NOMO-1 (cell line): ENCODE data around the gene H19.

Experiments
- DNase-seq, 2 experiments: peaks; one replicate each; lab custom pipeline; 2025; ENCODE audit not compliant: unreplicated experiment in 2 of 2; lab: John Stamatoyannopoulos, UW

H19 gene

DNA sequence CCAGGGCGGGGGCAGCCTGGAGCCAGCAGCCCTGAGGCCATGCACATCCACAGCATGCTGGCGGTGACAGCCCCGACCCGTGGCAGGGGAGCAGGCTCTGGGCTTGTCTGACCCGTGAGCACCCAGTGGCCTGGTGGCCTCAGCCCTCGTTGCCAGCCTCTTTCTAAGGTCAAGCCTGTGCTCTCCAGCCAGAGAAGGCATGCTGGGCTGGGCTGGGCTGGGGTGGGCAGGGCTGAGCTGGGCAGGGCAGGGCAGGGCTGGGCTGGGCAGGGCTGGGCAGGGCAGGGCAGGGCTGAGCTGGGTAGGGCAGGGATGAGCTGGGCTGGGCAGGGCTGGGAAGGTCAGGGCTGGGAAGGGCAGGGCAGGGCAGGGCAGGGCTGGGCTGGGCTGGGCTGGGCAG is 10.6 kb downstream of the H19 start:
- no peak for DNase-seq

DNA sequence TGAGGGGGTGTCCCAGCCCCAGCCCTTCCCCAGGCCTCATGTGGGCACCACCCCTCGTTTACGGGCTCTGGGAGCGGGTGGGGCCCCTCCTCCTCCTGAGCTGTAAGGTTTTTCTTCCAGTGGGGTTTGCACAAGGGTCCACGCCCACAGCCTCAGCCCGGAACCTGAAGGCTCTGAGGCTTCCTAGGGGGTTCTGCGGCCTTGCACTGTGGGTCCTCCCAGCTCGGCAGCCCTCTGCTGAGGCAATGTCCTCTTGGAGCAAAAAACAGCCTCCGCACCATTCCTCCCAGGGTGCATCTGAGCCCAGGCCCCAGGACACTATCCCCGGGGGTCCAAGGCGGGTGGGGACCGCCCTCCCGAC is 14.1 kb downstream of the H19 start:
- no peak for DNase-seq

DNA sequence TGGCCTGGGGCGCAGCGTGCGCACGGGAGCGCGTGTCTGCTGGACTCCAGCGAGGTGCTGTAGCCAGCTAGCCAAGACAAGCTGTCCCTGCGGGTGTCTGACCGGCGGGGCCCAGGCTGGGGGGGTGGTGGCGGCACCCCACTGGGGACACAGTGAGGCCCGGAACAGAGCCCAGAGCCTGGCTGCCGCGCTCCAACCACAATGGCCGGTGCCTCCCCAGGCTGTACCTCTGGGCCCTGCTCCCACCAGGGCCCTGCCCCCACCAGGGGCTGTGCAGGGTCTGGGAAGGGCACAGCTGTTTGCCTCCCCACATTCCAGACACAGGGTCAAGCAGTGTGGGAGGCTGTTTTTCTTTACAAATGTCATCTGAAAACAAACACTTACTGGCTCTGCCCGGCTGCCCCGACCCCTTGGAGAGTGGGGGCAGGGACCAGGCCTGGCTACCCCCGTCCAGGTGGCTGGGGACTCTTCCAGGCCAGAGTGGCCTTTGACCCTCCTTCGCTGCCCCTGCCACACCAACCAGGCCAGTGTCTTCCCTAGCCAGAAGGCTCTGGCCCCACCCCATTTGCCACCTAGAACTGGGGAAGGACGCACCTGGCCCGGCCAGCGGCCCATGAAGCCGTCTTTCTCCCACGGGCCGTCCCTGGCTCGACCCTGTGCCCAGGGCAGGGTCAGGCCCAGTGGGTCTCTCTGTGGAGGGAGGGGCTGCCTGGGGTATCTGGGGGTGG is 14.6 kb downstream of the H19 start:
- DNase-seq: no peak

DNA sequence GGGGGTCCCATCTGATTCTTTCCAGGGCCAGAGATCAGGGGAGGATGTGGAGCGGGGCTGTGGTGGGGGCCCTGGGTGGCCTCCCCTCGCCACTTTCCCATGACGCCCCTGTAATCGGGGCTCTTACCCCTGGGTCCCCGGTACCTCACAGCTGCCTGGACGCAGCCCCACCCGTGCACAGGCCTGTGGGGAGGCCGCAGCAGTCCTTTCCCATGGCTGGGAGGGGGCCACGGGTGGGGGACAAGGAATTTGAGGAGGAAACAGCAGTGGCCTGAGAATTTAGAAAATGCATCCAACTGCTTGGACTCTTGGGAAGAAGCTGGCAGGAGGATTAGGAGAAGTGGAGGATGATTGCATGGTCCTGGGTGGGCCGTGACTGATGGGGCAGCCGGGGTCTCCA is 18.0 kb downstream of the H19 start:
- no peak for DNase-seq

DNA sequence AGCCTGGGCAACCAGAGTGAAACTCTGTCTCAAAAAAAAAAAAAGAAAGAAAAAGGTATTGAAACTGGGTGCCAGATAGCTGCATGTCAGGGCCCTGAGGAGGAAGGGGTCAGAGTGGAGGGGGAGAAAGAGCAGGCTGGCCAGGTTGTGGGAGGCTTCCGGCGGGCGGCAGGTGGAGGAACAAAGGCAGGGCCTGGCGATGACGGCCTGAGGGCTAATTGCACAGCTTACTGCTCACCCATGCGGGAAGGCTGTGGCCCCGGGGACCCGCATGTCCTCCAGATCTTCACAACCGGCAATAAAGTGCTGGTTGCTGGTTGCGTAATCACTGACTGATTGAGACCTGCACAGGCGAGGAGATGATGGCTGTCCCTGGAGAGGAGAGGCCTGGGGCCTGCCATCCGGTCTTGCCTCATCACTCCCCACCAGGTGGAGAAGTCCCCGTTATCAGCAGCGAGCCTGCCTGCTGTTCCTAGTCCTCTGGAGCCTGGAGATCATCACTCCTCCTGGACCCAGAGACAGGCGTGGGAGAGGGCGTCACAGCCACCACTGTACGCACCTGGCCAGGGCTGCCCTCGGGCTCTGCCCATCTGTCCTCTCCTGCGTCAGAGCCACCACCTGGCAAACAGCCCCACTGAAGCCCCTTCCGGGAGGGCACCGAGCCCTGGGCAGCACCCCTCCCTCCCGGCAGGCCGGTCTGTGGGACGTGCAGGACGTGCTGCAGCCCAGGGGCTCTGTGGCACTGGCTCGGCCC is 18.7 kb downstream of the H19 start:
- no peak for DNase-seq

DNA sequence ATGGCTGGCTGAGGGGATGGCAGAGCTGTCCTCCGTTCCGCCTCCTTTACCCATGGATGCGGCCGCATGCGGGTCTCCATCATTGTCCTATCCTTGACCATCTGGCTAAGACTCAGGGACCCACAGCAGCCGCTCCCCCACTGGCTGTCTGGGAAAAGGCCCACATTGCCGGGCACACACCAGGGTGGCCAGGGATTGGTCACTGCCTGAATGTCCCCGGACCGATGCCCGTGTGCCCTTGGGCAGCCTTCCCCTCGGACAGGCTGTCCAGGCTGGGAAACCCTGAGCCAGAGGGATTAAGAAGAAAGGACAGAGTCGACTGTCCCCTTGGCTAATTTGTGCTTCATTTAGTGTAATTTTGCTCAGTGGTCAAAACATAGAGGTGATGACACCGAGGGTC is 22.5 kb downstream of the H19 start:
- no peak for DNase-seq

DNA sequence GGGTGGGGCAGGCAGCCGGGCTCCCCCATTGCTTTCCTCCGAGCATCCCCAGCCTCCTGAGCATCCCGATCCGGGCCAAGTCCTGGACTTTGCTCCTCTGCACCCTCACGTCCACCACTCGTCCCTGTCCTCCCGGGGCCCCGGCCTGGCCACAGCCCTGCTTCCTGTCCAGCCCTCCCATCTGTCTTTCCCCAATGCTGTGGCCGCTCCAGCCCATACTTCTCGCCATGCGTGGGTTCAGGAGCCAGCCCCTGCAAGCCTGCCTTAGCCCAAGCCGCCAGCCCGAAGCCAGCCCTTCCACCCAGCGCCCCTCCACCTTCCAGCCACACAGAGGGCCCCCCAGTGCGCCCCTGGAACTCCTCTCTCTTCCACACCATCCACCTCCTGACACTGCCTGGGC is 26.7 kb downstream of the H19 start:
- no peak for DNase-seq

DNA sequence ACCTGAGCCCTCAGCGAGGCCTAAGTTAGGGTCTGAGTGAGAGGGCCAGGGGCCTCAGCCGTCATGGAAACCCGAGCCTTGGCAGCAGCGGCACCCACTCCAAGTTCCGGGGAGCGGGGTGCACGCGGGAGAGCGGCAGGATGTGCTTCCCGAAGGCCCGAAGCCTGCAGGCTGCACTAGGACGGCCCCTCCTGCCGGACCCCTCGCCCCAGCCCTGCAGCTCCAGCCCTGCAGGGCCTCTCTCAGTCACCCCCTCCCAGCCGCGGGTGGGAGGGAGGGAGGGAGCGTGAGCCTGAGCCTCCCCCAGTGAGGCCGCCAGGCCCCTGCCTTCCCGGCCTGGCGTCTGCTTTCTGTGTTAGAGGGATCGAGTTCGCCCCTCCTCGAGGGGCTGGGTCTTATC is 27.9 kb downstream of the H19 start:
- no peak for DNase-seq

DNA sequence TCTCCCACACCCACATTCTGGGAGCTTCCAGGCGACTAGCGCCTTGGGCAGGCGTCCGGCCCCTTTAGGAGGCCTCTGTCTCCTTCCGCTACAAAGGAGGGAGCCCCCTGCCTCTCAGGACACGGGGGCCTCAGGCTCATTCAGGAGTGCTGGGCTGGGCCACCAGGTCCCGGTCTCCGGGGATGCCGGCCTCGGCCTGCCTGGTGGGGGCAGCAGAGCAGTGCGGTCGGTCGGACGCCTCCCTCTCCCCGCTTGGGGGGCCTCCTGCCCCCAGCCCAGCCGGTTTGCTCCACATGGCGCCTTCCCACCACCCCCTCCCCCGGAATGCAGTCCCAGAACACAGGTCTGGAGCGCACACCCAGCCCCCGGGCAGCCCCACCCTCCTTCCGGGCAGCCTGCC is 28.6 kb downstream of the H19 start:
- no peak for DNase-seq

DNA sequence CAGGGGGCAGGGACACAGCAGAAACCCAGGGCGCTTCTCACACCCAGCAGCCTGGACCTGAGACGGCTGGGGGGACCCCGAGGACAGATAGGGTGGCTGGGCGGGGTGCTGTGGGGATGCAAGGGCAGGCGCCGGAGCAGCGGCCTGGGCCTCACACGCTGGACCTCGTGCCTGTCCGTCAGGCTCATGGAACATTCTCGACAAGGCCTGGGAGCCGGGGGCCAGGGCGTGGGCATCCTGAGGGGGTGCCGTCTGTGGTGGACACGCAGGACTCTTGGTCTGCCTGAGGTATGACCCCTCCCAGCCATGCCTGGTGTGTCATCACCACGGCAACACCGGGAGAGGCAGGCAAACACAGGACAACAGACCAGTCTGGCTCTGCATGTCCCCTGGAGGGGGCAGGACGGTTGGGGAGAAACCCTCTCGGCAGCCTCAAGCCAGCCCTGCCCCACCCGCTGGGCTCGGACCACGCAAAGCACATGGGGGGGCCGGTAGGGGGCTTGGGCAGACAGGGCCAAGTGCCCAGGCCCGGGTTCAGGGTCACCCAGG is 29.1 kb downstream of the H19 start:
- DNase-seq: no peak

DNA sequence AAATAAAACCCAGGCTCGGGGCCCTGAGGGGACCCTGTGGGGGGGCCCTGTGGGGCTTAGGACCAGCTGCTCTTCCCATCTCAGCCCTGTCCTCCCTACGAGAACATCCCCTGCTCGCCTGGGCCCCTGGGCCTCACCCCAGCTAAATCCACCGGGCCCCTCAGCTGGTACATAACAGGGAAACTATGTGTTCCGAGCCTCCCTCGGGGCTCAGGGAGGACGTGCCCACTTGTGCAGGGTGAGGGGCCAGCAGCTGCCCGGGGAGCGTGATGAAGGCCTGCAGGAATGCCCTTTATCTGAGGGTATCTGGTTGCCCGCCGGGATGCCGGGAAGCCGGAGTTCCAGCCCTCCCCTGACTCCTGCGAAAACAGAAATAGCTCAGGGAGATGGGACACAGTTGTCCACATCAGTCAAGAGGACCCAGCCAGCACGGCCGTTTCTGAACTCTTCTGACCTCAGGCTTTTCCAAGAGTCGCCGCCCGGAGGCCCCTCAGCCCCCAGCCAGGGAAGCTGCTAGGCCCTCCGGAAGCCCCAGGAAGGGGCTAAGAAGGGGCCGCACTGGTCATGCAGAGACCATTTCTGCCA is 29.9 kb downstream of the H19 start:
- DNase-seq: no peak

DNA sequence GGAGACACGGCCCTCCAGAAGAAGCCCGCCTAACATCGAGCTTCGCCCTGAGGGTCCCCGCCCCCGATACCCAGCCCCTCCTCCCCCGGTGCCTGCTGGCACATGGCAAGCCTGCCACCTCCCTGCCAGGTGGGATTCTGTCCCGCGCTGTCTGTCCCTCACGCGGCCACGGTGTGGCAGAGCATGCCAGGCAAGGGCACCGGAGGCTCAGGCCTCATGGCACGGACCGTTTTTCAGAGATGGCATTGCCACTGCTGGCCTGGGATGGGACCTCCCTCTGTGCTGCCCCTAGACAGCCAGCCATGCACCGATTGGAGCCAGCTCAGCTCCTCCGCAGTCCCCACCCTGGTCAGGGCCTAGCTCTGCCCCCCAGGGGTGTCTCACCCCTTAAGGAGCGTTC is 31.1 kb downstream of the H19 start:
- DNase-seq: no peak

DNA sequence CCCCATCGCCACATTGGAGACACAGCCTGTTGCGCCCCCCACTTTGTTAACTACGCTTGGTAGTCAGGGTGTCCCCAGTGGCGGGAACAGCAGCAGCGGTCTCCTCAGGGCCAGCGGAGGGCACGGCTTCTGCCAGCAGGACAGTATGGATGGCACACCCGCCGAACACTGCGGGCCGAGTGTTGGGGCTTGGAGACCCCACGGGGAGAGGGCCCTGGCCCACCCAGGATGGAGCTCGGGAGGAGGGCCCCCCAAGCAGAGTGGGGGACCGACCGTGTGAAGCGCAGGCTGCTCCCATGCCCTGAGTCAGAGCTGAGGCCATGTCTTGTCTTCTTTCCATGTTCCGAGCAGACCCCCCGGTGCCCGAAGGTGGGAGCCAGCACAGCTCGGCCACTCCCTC is 32.7 kb downstream of the H19 start:
- no peak for DNase-seq

DNA sequence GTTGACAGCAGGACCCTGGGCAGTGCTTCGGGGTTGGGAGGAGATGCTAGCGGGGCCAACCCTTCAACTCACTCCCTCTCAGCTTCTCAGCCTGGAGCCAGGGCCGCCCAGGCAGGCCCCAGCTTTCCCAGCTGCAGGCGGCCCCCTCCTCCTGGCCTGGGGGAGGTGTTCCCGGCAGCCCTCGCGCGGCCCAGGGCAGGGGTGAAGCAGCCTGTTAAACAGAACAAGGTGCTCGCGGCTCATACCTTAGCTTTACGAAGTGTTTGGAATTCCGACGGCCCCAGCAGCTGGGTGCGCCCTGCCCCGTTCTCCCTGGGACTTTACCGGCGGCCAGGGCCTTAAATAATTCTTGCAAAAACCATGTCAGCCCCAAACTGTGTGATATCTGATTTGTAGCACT is 33.3 kb downstream of the H19 start:
- DNase-seq: no peak

DNA sequence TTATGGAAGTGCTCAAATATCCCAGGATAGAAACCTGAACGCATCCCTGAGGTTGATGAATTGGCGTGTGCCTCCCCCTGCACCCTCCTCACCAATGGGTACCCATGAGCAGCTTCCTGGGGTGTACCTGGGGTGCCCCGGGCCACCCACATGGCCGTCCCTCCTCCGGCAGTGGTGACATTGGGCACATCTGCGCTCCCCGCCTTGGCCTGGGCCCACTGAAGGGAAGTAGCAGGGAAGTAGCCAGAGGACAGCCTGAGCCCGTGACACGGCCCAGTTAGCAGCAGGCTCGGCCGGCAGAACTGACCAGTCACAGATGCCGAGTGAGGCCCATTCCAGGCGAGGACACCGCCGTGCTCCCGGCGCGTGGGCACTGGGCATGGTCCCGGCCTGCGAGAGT is 33.8 kb downstream of the H19 start:
- no peak for DNase-seq

DNA sequence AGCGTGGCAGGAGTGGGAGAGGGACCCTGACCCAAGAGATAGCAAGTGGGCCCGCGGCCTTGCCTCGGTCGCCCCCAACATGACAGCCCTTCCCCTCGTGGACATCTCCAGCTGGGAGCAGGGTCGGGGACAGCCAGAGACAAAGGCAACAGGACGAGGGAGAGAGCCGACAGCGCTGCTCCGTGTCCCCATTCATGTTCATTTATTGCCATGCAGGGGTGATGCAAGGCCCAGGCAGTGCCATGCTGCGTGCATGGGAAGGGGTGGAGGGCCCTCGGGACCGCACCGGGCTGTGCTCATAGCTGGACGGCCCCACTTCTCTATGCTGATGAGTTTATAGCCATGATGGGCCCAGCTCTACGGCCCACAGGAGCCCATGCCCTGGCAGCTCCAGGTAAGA is 37.9 kb downstream of the H19 start:
- no peak for DNase-seq

DNA sequence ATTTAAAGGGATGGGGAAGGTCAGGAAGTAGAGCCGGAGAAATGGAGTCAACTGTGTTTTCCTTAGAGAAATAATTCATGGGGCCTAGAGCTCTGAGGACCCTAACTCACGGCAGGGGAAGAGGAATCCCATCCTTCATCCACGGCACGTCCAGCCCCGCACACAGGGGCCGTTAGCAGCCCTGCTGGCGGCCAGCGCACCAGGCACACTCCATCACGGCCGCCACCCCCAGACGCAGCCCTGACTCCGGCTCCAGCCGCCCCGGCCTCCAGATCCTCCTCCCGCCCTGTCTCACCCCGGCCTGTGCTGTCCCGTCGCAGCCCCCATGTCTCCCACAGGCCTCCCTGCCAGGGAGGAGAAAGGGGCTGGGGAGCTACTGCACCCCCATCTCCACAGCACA is 39.3 kb downstream of the H19 start:
- DNase-seq: no peak

DNA sequence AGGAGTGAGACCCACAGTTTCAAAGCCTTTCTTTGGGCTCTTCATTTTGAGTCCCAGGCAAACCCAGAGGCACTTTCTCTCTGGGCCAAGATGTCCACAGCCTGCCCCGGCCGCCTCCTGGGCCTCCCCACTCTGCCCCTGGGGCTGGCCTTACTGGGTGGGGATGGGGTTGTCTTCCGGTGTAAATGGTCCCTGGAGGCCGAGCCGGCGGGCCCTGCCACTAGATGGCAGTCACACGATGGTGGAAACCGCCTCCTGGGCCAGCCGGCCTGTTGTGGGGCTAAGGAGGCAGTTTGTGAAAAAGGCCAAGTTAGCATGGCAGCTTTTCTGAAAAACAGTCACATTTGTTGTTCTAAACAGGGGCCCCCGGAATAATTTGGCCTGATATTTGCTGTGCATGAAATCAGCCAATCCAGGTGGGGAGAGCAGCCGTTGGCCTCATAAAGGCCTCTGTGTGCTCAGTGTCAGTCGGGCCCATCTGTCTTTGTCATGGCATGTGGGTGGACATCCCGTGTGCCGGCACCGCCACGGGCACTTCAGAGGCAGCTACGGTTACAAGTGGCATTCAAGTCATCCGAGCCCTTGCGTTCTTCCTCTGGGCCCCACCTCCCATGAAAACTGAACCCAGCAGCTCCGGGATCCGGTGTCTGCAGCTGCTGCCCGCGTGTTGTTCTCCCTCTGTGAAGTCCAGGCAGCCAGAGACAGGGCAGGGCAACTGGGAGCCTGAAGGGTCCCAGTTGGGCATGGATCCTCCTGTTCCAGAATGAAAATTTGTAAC is 44.0 kb downstream of the H19 start:
- DNase-seq: no peak

DNA sequence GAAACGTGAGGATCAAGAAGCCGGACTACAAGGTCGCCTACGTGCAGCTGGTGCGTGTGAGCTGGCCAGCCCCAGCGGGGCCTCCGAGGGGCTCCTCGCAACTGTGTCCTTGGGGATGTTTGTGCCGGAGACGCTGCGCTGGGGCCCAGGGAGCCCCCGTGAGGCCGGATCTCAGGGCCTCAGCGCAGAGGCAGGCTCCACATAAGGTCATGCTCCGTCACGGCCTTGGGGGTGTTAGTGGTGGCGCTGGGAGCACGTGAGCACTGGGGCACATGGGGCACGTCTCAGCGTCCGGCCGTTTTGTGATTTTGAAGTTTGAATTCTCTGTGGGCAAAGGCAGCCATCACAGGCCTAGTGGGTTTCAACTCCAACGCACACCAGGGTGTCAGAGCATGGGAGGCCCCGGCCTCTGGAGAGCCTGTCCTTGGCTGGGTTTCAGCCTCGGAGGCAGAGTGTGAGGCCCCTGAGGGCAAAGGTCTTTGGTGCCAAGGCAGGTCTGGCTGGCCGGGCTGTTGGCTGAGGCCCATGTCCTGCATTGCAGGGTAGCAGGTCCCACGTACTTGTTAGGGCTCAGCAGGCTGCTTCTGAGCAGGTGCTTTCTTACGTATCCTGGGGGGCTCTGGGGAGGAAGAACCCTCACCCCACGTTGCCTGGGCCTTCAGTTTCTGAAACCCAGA is 44.7 kb downstream of the H19 start:
- no peak for DNase-seq

DNA sequence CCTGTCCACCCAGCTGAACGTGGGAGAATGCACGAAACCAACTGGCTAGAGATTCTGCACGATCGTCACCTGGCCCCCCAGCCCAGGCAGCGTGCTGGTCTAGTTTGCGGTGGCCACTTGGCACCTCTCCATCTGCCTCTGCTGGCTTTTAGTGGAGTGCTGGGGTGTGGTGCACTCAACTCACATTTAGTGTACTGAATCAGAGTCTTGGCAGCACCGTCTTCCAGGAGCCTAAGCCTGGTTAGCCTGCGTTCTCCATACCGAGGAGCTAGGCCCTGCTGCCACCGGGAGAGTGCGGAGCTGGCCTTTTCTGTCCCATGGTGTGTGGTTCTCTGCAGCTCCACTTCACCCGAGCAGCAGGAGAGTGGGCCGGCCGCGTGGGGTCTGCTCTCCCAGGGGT is 47.7 kb downstream of the H19 start:
- no peak for DNase-seq

DNA sequence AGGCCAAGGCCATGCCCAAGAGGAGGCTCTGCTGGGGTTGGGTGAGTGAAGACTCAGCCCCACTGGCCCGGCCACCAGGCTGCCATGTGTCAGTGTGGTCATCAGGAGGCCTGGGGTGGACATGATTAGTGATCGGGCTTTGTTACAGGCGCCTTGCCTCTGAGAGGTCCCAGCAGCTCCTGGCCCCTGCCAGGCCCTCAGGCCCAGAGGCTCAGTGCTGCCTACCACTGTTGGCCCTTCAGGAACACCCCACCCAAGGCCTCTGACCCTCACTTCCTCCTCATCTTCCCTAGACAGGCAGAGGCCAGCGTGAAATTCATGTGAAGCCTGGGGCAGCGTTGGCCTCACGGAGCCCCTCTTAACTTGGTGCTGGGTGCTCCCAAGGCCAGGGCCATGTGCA is 48.3 kb downstream of the H19 start:
- DNase-seq: no peak
